ENCODE measurements around the gene HPS1. TPM values are rescaled to one million over a fixed set of nuclear protein-coding genes. Genes with fewer than 3 reads are reported as not detected.

HPS1 gene
- total RNA-seq, 1 donor from 2014 or later: 35.0 TPM

DNA sequence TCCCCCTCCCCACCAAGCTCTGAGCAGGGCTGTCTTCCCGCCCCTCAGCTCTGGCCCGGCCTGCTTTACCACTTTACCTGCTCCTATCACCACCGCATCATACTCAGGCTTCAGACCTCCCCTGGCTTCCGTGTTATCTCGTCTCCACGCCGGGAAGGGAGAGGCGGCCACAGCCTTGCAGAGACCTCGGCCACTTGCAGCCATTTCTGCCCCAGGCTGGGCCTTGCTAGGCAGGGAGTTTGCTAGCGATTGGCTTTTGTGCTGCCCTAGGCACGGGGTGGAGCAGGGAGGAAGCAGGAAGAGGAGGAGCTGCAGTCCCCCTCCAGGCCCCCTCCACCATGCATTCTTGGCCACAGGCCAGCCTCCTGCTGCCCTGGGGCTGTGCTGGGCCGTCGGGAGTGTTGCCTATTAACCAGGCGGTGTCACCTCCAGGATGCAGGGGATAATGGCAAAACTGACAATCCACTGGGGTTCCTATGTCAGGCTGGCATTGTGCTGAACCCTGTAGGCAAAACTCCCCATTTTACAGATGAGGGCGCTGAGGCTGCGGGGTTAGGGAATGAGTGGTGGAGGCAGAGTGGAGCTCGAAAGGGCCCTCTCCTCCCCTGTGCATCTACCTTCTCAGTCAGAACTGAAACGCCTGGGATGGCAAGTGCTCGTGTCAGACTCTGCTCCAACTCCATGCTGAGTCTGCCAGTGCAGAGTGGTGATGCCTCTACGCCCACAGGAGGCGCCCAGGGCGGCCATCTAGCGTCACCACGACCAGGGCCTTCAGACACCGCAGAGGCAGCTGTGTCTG lies 31.6 kb downstream of the HPS1 start, which contains the start of gene PYROXD2:
Gene PYROXD2 (minus strand): TSS at position 251 of the 799 bp plus-strand sequence. CDS start 47 bp downstream, at position 204.
- peak; percentile 89 for DNase-seq (ENCODE audit: low read depth)

DNA sequence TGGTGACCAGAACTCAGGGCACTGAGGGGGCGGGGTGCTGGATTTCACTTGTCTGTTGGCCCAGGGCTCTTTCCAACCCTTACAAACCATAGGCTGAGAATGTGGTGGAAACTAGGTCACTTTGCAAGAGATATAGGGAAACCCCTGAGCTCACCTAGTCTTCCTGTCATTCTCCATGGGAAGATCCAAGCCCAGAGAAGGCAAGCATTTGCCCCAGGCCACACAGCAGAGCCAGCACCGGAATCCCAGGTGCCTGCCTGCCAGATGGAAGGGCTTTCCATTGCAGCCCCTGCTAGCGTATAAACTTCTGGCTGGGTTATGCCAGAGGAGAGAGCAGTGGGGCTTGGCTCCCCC lies 32.2 kb downstream of the HPS1 start:
- no peak for DNase-seq (ENCODE audit: low read depth)

DNA sequence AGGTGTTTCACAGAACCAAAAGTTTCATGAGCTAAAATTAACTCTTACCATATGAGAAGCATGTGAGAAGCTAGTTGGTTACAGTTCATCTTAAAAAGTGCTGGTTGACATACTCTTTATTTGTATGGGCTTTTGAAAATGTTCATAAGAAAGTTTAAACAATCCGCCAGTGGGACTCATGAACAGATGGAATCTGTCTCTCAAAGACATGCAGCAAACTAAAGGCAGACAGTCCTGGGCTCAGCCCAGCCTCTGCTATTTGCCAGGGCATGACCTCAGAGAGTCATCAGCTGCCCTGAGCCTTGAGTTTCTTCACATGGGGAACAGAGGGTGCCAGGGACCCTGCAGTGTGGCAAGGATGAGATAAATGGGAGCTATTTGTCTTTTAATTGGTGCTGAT lies 35.0 kb downstream of the HPS1 start:
- peak; percentile 62 for DNase-seq (ENCODE audit: low read depth)

DNA sequence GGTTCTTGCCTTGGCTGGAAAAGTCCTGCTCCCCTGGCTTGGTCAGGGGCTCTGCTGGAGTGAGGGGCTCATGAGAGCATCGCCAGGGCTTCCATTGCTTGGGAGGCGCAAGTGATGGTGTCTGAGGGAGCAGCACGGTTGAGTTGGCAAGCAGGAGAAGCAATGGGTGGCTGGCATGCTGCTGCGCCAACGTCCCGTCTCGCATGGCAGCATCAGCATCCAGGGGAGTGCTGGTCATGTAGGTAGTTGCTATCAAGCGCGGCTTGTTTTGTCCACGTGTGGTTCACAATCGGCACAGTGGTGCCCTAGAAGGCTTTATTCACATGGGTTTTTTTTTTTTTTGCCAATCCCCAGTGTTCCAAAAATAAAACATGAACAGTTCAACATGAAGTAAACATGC lies 35.6 kb downstream of the HPS1 start:
- DNase-seq (ENCODE audit: low read depth): no peak

DNA sequence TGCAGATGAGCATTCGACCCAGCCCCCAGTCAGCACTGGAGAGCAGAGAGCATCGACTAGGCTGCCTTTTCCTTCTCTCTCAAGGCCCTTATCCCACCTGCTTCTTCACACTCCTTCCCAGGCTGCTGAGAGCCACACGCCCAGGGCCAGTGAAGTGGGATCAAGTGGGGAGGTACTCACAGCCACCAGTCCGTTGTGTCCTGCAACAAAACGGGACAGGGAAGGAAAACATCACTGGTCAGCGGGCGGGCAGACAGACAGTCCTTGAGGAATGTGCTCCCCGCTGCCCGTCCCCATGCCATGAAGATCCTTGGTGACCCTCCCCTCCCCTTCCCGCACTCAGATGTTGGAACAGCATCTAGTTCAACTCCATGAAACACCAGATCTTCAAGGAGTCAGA lies 36.0 kb downstream of the HPS1 start:
- DNase-seq (ENCODE audit: low read depth): no peak

DNA sequence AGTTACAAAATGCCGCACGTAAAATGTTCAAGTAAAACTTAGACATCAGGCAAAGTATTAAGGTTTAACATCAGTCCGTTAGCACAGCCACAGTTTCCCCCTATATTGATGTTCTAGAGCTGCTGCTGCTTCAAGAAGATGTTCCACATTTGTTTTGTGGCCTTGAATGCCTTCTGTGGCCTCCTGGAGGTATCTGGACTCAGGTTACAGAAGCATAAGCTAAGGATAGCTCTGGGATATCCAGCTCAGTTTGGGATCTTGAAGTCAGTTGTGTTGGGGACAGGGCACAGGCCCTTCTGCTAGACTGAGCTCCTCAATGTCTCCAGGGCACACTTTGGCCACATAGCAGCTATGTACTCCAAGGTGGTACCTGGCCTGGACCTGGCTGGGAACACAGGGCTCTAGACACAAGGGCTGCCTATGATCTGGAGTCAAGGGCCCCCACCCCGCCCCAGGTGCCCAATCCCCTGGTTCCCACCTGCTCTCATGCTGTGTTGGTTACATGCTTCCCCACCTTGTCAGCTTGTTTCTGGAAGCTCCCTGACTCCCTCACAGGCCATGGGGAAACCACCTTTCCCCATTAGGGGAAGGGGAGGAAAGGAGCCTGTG lies 36.5 kb downstream of the HPS1 start:
- peak; percentile 66 for DNase-seq (ENCODE audit: low read depth)

DNA sequence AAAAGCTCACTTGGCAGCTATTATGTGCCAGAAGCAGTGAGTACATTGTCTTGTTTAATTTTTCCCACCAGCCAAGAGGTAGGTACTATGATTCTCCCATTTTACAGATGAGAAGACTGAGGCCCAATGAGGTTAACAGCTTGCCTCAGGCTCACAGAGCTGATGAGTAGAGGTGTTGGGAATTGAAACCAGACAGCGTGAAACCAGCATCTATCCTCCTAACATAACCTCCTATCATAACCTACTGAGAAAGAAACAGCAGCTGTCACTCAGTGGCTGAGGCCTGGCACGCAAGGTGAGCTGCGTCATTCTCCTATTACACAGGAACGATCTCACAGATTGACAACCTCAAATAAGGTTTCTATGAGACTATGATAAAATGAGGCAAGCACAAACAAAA lies 37.9 kb downstream of the HPS1 start:
- DNase-seq (ENCODE audit: low read depth): peak; percentile 31

DNA sequence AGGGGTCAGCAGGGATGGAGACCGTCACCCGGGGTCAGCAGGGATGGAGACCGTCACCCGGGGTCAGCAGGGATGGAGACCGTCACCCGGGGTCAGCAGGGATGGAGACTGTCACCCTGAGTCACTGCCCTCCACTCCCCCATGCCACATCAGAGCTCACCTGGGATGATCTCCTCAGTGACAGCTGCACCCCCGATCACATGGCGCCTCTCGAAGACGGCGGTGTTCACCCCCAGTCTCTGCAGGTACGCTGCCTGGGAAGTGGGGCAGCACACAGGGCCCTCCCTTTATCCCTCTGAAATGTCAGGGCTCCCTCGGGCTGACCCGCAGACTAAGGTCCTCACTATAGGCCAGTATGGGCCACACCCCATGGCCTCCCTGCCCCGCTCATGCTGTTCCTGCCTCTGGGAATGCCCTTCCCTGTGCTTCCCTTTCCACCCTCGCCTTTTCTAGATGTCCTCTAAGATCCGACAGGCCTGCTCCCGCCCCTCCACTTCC lies 38.9 kb downstream of the HPS1 start:
- DNase-seq (ENCODE audit: low read depth): no peak

DNA sequence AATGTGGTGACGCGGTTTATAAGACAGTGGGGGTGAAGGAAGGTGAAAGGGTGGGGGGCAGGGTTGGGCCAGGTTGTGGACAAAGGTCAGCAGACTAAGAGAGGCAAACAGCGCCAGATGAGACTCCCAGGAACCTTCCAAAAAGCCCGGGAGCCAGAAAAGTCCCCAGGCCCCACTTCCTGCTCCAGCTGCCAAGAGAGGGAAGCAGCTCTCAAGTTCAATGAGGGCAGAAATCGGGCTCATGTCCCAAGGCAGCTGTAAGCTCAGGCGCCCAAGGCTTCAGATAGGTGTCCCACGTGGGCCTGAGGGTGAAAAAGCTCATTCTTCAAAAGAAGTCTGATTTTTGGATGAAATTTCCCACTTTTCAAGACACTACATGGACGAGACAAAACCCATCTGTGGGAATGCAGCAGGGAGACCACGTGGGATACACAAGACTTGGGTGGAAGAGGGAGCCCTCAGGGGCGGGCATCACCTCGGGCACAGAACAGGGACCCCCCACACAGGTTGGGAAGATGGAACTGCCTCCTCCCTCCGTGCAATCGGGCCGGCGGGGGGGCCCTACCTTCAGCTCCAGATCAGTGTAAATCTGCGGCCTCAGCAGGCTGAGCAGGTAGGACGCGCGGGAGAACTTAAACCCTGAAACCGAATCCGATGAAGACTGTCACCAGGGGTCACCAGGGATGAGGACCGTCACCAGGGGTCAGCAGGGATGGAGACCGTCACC lies 39.6 kb downstream of the HPS1 start:
- no peak for DNase-seq (ENCODE audit: low read depth)

DNA sequence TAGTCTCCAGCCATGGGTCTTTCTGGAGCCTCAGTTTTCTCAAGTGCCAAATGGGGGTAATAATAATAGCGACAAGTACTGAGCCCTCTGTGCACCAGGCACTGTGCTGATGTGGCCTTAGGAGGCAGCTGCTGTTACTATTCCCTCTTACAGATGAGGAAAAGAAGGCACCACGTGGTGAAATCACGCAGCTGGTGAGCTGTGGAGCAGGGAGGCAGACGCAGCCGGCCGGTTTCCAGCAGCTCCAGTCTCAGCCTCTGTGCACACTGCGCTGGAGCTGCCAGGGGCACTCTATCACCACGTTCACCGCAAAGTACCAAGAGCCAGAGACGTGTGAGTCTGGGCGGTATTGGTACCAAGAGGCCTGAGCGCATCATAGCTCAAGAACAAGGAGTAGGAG lies 41.3 kb downstream of the HPS1 start:
- peak; percentile 32 for DNase-seq (ENCODE audit: low read depth)

DNA sequence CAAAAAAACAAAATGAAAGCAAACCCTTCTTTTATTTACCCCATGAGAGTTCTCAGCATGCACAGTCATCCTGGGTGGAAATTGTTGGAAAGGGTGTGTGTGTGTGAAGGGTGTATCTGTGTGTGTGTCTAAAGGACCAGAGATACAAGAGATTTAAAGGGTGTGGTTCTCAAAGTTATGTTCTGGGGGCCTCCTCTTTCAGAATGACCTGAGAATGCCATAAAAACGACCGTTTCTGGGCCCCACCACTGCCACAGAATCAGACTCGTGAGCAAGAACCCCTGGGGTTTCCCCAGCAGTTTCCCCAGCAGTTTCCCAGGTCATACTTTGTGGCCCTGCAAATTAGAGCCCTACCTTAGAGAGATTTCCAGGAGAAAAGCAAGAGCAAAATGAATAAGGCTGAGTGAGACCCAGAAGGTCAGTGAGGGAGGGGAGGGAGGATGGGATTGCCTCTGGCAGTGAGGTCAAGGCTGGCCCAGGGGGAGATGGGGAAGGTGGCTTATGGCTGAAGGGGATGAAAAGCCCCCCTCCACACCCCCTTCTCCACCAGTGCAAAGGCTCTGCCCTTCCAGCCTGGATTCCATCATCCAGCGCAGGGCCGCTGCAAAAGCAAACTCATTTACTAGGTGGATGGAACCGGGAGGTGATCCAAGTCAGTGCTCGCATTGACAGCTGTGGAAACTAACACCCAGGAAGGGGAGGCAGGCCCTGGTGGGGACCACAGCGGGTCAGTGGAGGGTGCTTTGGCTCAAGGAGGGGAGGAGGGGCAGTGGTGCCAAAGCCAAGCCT lies 42.0 kb downstream of the HPS1 start:
- DNase-seq (ENCODE audit: low read depth): peak; percentile 44

DNA sequence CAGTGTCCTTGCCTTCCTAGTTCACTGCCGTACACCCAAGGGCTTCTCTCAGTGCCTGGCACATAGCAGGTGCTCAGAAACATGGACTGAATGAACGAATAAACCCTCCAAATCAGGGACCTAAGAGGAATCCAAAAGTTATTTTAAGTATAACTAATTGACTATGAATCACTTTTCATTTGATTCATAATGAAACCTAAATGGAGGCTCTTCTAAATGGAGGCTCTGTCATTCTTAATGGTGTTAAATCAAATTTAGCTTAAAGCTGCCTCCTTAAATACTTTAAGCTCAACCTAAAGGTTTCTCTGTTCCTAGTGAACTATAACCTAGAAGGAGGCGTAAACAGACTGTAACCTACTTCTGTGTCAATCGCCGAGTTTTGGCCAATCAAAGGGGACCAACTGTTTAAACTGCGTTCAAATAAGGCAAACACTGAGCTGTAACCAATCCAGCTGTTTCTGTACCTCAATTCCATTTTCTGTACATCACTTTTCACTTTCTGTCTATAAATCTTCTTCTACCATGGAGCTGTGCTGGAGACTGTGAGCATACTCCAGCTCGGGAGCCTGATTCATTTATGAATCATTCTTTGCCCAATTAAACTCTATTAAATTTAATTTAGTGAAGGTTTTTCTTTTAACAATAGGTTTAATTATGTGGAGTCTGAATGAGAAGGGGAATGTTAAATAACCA lies 42.8 kb downstream of the HPS1 start:
- peak; percentile 20 for DNase-seq (ENCODE audit: low read depth)

DNA sequence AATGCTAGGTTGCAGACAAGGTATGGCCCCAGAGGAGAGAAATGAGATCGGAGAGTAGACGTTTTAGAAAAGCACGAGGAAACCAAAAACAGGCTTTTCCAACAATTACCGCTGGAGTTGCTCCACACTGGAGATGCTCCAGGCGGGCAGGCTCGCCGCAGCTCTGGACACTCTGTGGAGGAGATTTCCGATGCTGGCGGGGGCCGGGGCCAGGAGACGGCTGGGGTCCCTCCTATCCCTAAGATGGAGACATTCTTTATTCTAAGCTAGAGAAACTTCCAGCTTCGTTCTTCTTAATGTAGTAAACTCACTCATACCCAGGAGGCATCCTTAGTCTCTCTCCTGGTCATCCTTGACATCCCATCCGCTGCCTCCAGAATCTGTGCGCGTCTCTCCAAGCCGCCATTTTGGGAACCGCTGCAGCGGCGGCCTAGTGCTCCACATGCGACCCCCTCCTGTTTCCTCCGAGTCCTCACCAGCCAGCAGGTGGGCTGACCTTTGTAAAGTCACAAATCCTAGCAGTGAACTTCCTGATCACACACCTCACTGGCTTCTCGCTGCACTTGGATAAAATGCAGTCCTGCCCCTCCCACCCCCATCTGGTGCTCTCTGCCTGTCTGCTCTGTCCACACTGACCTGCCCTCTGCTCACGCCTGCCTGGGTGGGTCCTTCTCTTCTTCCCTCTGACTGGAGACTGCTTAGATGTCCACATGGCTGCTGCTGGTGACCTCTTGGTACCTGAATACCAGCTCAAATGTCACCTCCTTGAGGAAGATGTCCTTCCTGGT lies 43.6 kb downstream of the HPS1 start:
- no peak for DNase-seq (ENCODE audit: low read depth)

DNA sequence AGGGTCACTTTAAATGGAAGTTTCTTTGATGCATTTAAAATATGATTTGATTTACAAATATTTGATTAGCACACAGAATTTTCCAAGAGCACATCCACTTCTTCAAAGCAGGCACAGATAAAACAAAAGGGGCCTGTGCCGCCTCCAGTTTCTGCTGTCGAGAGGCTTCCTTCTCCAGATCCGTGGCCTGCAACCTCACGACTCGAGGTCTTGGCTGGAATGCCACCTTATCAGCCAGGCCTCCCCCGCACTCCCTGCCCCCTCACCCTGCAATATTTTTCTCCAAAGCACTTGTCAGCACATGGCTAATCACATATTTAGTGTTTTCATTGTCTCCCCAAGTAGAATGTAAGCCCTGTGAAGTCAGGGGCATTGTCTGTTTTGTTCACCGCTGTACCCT lies 44.3 kb downstream of the HPS1 start:
- no peak for DNase-seq (ENCODE audit: low read depth)

DNA sequence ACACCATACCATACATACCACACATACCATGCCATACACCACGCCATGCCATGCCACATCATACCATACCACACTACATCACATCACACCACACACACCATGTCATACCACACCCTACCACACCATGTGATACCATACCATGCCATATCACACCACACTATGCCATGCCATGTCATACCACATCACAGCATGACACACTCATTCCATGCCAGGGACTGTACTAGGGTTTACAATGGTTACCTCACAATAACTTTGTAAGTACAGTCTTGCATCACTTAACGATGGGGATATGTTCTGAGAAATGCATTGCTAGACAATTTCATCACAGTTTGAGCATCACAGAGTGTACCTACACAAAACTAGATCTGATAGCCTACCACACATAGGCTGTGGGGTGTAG lies 46.3 kb downstream of the HPS1 start:
- DNase-seq (ENCODE audit: low read depth): no peak

DNA sequence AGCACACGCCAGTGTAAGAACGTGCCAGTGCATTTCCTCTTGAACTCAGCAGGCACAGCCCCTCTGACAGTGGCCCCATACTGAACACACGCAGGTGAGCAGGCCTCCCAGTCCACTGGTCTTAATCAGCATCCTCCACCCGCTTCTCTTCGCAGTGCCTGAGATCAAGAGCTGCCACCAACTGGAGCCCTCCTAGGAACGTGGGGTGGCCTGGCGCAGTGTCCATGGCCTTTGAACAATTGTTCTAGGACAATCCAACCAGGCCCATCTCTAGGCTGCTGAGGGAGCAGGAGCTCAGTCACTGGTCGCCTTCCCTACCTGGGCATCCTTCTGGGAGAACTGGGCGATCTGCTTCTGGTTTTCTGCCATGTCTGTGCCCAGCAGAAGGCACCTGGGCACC lies 47.0 kb downstream of the HPS1 start:
- no peak for DNase-seq (ENCODE audit: low read depth)

DNA sequence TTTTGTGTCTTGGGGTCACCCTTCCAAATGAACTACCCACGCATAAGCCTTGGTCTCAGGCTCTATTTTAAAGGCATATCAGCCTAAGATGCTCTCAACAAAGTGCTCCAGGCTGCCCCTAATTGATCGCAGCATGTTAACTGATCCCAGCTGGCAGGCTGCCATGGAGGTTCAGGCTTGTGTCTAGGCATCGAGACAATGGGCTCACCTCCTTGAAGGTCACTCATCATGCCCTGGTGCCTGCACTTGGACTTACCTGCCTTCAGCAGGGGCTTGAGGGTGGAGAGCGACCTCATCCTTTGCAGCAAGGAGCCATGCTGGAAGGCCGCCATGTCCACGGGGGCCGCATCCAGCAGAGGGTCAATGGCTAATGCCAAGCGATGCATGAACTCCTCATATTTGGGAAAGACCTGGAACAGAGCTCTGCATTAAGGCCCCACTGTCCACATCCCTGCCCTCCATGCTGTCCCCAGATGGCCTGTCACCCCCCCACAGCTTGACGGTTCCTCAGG lies 49.6 kb downstream of the HPS1 start:
- DNase-seq (ENCODE audit: low read depth): no peak

DNA sequence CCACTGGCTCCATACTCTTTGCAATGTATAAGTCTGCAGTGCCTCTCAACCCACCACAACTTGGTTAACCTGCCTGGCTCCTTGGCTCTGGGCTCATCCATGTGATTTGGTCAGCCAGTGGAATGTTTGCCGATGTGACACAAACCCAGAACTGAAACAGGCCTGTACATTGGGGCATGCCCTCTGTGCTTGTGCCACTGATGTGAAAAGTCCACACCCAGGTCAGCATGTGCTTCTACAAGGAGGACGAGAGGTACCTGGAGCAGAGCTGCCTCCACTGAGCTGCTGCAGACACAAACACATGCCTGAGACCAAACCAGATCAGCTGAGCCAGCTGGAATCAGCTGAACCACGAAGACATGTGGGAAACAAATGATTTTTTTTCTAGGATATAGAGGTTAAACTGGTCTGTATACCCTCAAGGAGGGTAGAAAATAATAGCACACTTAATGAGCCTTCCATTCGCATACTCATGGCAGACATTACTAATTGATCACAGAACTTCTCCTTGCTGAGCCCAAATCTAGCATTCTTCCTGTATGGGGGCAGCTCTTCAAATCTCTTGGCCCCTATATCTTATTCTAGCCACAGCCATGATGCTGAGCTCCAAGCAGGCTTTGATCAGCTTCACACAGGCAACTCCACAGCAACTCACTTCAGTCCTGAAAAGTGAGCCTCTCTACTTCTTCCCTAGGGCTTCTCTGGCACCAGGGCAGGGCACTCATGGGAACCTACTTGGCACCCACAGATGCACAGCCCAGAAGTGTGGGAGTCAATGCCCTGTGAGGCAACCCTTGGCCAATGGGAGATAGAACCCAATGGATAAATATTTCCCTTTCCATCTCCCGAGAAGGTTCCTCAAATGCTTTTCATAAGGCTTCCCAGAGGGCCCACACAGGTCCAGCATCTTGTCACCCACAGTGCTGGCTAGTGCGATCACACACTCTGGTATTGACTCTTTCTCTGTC lies 50.4 kb downstream of the HPS1 start:
- no peak for DNase-seq (ENCODE audit: low read depth)

All from myocyte (in vitro differentiated cells).